NB4 (cell line): ENCODE data around the gene CCBE1.

ENCODE experiments used
- CTCF ChIP-seq: IDR thresholded peaks from one replicate; pipeline ENCODE4 v1.5.1; 2012; ENCODE audit warnings: low read depth, low read length
- MAX ChIP-seq: IDR thresholded peaks from 2 replicates; pipeline ENCODE4 v1.6.1; 2011; ENCODE audit warnings: low read depth, low read length
- MYC ChIP-seq: IDR thresholded peaks from 2 replicates; pipeline ENCODE4 v1.6.1; 2011; ENCODE audit warnings: low read depth, low read length
- POLR2A ChIP-seq: IDR thresholded peaks from 2 replicates; pipeline ENCODE4 v1.6.1; 2011; ENCODE audit warnings: mild to moderate bottlenecking; ENCODE audit not compliant: insufficient read length; ENCODE audit errors: extremely low read depth

GRCh38 chr18:59565957-59566356 is 131.3 kb downstream of the CCBE1 start:
- TF ChIP-seq CTCF (no peak), POLR2A (no peak), MAX (no peak), MYC (no peak)
